Hematopoietic multipotent progenitor cell treated with erythropoietin and hydrocortisone succinate and interleukin-3 and kit ligand, for 17 days (in vitro differentiated cells): Measurements from ENCODE around the gene LAMC2.

Experiments
- DNase-seq: peaks from one replicate; pipeline ENCODE4 v3.0.0-alpha.2; 2015; ENCODE audit warnings: low spot score

The LAMC2 gene

GRCh38 chr1:183214021-183214970 is 28.2 kb downstream of the LAMC2 start:
- DNase-seq, result no peak

- no peak for DNase-seq
These were observed 29.1 kb downstream of the LAMC2 start for GRCh38 chr1:183215076-183215720.

GRCh38 chr1:183215936-183216335 is 29.9 kb downstream of the LAMC2 start:
- no peak for DNase-seq

- no peak for DNase-seq
These were observed 32.1 kb downstream of the LAMC2 start for GRCh38 chr1:183218027-183218618.

DNA sequence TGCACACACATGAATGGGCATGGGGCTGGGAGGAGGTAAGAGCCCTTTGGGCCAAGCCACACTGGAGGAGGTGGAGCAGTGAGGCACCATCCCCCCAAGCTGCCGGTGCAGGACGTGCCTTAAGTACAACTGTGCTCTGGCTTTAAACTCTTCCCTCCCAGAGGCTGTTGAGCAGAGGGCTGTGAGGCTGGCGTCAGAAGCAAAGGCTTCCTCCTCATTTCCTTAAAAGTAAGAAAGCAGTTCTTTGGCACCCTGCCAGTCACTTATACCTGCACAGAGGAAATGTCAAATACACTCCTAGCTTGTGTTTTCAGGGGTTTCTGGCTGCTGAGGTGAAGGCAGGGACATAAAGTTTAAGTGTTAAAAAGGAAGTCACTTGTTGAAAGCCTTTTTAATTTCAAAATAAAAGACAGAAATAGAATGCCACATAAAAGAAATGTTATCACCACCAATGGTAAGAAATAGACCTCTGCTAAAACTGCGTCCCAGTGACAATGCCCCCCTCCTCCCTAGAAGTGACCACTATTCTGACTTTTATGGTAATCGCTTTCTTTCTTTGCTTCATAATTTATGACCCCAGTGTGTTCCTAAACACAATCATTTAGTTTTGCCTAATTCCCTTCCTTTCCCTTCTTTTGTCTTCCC is 33.0 kb downstream of the LAMC2 start:
- DNase-seq, result no peak

- no peak for DNase-seq
These were observed 33.5 kb downstream of the LAMC2 start for GRCh38 chr1:183219616-183220009.

GRCh38 chr1:183222909-183223308 is 36.8 kb downstream of the LAMC2 start:
- no peak for DNase-seq

DNA sequence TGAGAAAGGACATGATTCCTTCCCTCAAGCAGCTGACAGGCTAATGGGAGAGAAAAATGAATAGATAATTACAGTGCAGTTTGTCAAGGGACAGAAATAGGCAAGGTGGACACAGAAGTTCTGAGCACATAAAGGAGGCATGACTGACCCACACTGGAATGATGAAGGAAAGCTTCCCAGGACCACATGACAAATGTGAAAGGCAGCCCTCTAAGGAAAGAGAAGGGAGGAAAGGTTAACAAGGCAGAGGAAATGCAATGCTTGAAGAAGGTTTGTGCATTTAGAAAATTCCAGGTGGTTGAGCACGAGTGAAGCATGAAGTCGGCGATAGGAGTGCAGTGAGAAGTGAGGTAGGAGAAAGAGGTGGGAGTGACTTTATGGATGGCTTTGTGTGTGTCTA is 37.4 kb downstream of the LAMC2 start:
- DNase-seq, result no peak

- DNase-seq, result no peak
These were observed 40.3 kb downstream of the LAMC2 start for GRCh38 chr1:183226361-183226760.

DNA sequence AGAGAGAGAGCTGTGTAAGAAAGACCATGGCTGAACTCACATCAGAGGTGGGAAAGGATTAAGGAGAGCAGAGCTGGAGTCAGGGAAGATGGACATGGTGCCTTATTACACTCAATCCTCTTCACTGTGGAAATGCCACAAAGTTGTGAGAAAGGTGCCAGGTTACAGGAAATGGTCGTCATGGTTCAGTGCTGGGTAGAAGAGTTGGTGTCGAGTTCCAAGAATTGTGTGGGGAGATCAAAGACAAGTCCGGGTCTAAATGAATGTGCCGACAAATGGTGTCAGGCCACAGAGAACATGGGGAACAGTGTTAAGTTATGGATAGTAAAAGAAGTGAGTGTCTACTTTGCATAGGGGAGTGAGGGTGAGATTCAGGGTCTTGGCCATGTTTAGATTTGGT is 40.9 kb downstream of the LAMC2 start:
- no peak for DNase-seq

DNA sequence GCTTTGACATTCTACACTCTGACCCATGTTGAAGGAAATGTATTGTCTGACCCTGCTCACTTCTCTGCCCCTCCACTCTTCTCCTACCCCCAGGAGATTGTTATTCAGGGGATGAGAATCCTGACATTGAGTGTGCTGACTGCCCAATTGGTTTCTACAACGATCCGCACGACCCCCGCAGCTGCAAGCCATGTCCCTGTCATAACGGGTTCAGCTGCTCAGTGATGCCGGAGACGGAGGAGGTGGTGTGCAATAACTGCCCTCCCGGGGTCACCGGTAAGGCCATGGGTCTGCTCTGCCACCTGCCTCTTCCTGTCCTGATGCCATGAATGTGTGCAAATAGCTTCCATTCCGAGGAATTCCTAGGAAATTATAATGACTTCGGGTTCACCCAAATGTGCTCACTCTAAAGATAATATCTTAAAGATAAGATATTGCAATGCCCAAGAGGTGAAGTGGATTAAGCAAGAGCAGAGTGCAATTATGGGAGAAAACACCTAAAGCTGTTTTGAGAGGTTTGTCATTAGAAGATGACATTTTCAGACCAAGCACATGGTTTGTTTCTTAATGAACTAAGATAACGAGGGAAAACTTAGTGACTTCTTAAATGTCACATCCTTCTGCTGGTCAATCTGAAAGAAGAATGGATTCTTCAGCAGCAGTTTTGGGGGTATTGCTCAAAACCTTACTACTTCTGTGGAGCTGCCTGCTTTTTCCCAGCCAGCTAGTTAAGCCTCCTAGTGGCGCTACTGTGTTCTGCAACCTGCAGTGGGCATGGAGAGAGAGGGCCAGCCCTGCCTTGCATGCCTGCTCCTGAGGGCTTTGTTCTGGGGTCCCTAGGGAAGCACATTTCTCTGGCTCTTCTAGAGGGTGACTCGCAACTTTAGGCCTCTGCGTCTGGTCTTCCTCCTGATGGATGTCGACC is 41.6 kb downstream of the LAMC2 start:
- no peak for DNase-seq

DNA sequence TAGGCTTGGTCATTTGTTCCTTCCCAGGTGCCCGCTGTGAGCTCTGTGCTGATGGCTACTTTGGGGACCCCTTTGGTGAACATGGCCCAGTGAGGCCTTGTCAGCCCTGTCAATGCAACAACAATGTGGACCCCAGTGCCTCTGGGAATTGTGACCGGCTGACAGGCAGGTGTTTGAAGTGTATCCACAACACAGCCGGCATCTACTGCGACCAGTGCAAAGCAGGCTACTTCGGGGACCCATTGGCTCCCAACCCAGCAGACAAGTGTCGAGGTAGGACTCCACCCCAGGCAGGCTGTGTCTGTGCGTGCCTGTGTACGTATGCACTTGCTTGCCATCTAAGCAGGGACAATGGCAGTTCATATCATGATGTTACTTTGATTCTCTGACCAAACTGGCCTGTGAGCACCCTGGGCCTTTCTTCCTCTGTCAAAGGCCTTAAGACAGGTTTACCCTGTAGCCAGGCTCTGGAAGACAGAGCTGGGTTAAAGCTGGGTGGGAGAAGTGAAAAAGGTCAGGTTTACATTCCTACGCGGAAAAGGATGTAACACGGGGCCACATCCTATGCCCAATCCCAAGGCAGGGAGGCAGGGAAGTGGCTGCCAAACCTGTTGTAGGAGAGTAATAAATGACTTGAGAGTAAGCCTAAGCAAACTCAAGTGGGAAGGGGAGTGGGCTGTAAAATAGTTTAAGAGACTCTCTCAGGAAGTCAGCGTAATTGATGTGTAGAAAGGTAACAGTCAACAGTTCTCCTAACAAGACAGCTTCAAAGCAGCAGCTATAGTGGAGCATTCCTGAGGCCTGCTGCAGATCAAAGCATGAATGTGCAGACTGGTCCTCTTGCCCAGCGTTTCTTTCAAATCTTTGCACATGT is 42.5 kb downstream of the LAMC2 start:
- no peak for DNase-seq

GRCh38 chr1:183230413-183230812 is 44.3 kb downstream of the LAMC2 start:
- DNase-seq, result no peak

DNA sequence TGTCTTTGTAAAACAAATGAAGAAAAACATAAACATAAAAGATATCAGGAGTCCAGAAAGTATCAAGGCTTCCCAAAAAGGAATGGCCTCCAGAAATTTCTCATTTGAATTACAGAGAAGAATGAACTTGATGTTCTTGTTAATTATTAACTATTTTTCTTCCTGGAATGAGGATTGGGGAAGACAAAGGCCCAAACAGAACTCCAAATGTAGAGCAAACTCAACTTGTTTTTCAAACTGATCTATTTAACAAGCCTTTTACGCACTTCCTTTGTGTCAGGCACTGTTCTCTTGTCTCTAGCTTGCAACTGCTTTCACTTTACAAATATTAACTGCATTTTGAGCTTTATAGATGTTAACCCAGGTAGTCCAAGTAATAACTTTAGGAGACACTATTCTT is 45.5 kb downstream of the LAMC2 start:
- DNase-seq, result no peak

DNA sequence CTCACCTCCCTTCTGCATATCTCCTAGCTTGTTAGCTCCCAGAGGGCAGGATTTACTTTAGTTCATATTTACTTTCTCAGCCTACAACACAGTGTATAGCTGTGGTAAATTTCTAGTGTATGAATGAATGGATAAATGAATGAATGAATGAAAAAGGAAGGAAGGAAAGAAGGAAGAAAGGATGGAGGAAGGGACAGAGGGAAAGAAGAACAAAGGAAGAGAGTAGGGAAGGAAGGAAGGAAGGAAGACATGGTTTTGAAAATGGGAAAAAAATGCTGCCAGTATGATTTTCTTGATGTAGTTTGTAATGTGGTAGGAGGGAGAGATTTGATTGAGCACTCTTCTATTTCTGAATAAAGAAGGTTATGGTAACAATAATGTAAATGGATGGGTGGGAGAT is 47.0 kb downstream of the LAMC2 start:
- DNase-seq, result no peak

DNA sequence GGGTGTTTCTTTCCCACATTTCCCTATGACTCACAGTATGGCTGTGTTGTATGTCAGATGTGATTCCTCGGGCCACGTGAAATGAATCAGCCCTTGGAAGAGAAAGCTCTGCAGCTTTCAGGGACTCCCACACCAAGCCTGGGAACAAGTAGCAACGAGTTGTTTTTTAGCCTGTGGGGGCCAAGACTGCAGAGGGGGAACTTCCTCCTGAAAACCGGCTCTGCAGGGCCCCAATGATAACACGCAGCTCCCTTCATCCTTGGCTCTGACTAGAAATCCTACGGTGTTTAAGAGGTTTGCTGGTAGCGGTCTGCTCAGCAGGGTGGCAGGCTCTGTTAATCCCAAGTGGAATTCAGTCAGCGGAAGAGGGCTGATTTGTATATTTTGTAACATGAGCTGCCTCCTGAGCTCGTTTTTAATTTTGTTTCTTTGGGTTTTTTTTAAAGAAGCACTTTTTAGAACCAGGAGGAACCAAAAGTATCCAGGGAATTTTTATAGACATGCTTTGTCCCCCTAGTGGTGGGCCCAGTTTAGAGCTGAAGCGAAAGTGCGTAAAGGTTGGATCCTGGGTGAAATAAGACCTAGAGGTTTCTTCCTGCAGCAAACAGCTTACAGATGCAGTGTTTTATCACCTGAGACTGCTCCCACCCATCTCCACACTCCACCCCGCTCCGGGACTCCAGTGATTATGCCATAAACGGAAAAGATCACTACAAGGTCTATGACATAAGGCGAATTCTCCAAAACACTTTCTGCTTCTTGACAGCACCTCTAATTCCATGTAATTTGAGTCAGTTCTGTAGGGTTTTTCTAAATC is 48.8 kb downstream of the LAMC2 start:
- no peak for DNase-seq

GRCh38 chr1:183235503-183235902 is 49.4 kb downstream of the LAMC2 start:
- no peak for DNase-seq

- DNase-seq, result no peak
These were observed 50.2 kb downstream of the LAMC2 start for GRCh38 chr1:183236158-183236725.

- no peak for DNase-seq
These were observed 51.0 kb downstream of the LAMC2 start for GRCh38 chr1:183237046-183237445.
